ENCODE measurements around the gene RFC1.

RFC1 gene

GRCh38 chr4:39353478-39354253 is 12.5 kb downstream of the RFC1 start:
- peak; percentile 26 for DNase-seq

GRCh38 chr4:39353149-39353477 is 13.0 kb downstream of the RFC1 start:
- DNase-seq: peak; percentile 41

GRCh38 chr4:39349326-39349725 is 16.8 kb downstream of the RFC1 start:
- no peak for DNase-seq

GRCh38 chr4:39348371-39349315 is 17.5 kb downstream of the RFC1 start:
- no peak for DNase-seq

GRCh38 chr4:39346856-39347519 is 19.2 kb downstream of the RFC1 start:
- no peak for DNase-seq

- DNase-seq: no peak
Observed at GRCh38 chr4:39342731-39343130, 23.4 kb downstream of the RFC1 start.

GRCh38 chr4:39341075-39341725 is 25.0 kb downstream of the RFC1 start:
- no peak for DNase-seq

- no peak for DNase-seq
Observed at GRCh38 chr4:39339968-39340367, 26.2 kb downstream of the RFC1 start.

GRCh38 chr4:39337841-39338240 is 28.3 kb downstream of the RFC1 start:
- DNase-seq: no peak

GRCh38 chr4:39335566-39335965 is 30.6 kb downstream of the RFC1 start:
- DNase-seq: no peak

- no peak for DNase-seq
Observed at GRCh38 chr4:39331191-39331590, 35.0 kb downstream of the RFC1 start.

GRCh38 chr4:39330353-39330752 is 35.8 kb downstream of the RFC1 start:
- no peak for DNase-seq

GRCh38 chr4:39326468-39326977 is 39.6 kb downstream of the RFC1 start:
- no peak for DNase-seq

GRCh38 chr4:39324897-39325613 is 41.1 kb downstream of the RFC1 start:
- no peak for DNase-seq

GRCh38 chr4:39324446-39324845 is 41.7 kb downstream of the RFC1 start:
- DNase-seq: no peak

GRCh38 chr4:39323821-39324220 is 42.3 kb downstream of the RFC1 start:
- DNase-seq: no peak

GRCh38 chr4:39320381-39321115 is 45.6 kb downstream of the RFC1 start:
- DNase-seq: no peak

GRCh38 chr4:39319676-39320075 is 46.5 kb downstream of the RFC1 start:
- no peak for DNase-seq

- no peak for DNase-seq
Observed at GRCh38 chr4:39312816-39313215, 53.3 kb downstream of the RFC1 start.

GRCh38 chr4:39308611-39309010 is 57.6 kb downstream of the RFC1 start:
- DNase-seq: no peak

GRCh38 chr4:39305912-39306677 is 60.1 kb downstream of the RFC1 start:
- DNase-seq: no peak
